Nucleus accumbens (tissue), 56 donors: ENCODE results near the gene HYPK.
A peak's percentile ranks its signal among the peaks of the same experiment; 100 is the strongest.
"Not testable (repeated sequence)": the region's sequence is repeated elsewhere in the genome, so short reads cannot be mapped to it uniquely, and the experiment has no call there.

ENCODE experiments used
- DNase-seq, 56 donors: peaks; one replicate each; lab custom pipeline; 2025; lab: John Stamatoyannopoulos, UW

HYPK gene

GRCh38 chr15:43794269-43795037, 5.9 kb upstream of the HYPK start:
- no peak for DNase-seq

DNA sequence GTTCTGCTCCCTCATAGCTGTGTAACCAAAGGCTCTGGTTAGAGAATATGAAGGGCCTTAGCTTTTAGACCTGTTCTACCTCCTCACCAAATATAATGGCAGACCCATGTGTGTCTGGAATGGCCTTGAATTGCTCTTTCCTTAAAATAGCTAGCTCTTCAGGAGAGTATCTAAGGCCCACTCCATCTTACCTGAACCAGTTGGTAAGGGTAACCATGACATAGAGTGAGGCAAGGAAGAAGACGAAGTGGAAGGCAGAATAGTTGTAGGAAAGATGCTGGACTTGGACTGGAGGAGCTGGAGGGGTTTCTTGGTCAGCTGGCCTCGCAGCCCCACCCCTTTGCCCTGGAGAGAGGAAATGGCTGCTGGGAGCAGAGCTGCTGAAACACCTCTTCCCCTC, 5.2 kb upstream of the HYPK start:
- no peak for DNase-seq

- no peak for DNase-seq
Measured at GRCh38 chr15:43795997-43796396, 4.4 kb upstream of the HYPK start.

- no peak for DNase-seq
Measured at GRCh38 chr15:43796566-43796965, 3.8 kb upstream of the HYPK start.

GRCh38 chr15:43799209-43799944, 1.0 kb upstream of the HYPK start:
- peak in 1 of 56 donors; percentile 14 for DNase-seq

- DNase-seq, result peak in 1 of 56 donors; percentile 50
Measured at GRCh38 chr15:43799945-43800285, 484 bp upstream of the HYPK start, which contains the start of gene SERINC4. Gene SERINC4 (minus strand): TSS chr15:43800220. CDS start chr15:43799986, 234 bp downstream.

DNA sequence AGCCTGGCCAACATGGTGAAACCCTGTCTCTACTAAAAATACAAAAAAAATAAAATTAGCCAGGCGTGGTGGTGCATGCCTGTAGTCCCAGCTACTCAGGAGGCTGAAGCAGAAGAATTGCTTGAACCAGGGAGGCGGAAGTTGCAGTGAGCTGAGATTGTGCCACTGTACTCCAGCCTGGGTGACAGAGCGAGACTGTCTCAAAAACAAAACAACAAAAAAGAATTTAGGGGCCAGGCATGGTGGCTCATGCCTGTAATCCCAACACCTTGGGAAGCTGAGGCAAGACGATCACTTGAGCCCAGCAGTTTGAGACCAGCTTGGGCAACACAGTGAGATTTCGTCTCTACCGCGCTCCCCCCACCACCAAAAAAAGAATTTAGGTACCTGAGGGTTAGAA, 2.3 kb downstream of the HYPK start:
- not testable (repeated sequence) for DNase-seq

DNA sequence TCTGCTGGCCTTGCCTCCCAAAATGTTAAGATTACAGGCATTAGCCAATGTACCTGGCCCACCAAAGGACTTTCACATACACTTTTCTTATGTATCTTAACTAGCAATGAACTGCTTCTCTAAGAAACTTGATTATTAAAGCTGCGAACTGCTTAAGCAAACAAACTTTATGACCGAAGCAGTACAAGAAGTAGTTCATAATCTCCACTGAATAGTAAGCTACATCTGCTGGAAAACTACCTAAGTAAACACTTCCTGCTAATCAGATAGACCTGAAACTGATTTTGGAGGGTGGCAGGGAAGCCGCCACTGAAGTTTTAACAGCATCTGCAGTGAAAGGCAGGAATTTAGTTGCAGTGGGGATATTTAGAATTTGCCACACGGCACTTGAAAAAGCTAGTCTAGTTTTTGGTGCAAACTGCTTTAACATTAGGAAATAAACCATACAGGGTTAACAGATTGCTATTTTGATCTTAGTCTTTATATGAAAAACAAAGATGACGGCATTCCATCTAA, 8.1 kb downstream of the HYPK start:
- no peak for DNase-seq

GRCh38 chr15:43808960-43809678, 8.7 kb downstream of the HYPK start:
- DNase-seq, result no peak

DNA sequence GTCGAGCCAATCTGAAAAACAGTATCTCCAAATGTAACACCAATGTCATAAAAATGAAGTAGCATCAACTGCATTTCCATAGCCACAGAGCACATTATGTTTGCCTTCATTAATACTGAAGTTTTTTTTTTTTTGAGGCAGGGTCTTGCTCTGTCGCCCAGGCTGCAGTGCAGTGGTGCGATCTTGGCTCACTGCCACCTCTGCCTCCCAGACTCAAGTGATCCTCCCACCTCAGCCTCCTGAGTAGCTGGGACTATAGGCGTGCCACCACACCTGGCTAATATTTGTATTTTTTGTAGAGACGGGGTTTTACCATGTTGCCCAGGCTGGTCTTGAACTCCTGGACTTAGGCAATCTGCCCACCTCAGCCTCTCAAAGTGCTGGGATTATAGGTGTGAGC, 14.7 kb downstream of the HYPK start:
- not testable (repeated sequence) for DNase-seq

DNA sequence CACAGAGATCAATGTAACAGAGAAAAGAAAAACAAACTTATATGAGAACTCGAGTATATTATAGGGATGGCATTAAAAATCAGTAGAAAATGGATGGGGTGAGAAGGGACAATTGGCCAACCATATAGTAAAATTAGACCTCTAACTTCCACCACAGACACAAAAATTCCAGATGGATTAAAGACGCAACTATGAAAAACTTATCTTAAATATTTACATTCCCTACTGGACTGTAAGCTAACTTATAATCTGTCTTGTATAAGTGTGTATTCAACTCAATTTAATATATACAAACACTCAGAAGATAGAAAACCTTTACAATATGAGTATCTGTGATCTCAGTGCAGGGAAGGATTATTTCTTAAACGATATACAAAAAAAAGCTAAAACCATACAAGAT, 21.1 kb downstream of the HYPK start:
- DNase-seq, result no peak

- peak; percentile 29 to 97 (median 90) for DNase-seq
Measured at GRCh38 chr15:43824302-43825246, 24.2 kb downstream of the HYPK start, which contains the start of gene MFAP1. Gene MFAP1 (minus strand): TSS chr15:43824690. CDS start chr15:43824569, 121 bp downstream.

- DNase-seq, result not testable (repeated sequence)
Measured at GRCh38 chr15:43825305-43825704, 24.9 kb downstream of the HYPK start.

GRCh38 chr15:43826029-43826507, 25.7 kb downstream of the HYPK start:
- no peak for DNase-seq

- DNase-seq, result peak in 30 of 56 donors; percentile 1 to 59 (median 12)
Measured at GRCh38 chr15:43826508-43827341, 26.3 kb downstream of the HYPK start, which contains the start of gene WDR76. Gene WDR76 (plus strand): TSS chr15:43827002. CDS start chr15:43827033, 31 bp downstream.

- DNase-seq, result no peak
Measured at GRCh38 chr15:43828061-43828657, 27.8 kb downstream of the HYPK start.

DNA sequence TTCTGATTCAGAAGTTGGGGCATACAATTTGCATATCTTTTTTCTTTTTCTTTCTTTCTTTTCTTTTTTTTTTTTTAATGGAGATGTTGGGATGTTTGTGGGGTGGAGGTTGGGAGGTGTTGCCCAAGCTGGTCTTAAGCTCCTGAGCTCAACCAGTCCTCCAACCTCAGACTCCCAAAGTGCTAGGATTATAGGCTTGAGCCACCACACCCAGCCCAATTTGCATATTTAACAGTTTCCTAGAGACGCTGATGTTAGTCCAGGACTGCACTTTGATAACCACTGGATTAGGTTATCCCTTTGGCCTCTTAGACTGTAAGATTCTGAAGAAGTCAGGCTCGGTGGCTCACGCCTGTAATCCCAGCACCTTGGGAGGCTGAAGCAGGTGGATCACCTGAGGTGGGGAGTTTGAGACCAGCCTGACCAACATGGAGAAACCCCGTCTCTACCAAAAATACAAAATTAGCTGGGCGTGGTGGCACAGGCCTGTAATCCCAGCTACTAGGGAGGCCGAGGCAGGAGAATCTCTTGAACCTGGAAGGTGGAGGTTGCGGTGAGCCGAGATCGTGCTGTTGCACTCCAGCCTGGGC, 29.6 kb downstream of the HYPK start:
- DNase-seq, result not testable (repeated sequence)
